Measurements from ENCODE around the gene ARHGEF39. TPM values are rescaled to one million over a fixed set of nuclear protein-coding genes. Genes with fewer than 3 reads are reported as not detected.

ARHGEF39 gene
- total RNA-seq, 1 donor from 2014 or later = 14.2 TPM

DNA sequence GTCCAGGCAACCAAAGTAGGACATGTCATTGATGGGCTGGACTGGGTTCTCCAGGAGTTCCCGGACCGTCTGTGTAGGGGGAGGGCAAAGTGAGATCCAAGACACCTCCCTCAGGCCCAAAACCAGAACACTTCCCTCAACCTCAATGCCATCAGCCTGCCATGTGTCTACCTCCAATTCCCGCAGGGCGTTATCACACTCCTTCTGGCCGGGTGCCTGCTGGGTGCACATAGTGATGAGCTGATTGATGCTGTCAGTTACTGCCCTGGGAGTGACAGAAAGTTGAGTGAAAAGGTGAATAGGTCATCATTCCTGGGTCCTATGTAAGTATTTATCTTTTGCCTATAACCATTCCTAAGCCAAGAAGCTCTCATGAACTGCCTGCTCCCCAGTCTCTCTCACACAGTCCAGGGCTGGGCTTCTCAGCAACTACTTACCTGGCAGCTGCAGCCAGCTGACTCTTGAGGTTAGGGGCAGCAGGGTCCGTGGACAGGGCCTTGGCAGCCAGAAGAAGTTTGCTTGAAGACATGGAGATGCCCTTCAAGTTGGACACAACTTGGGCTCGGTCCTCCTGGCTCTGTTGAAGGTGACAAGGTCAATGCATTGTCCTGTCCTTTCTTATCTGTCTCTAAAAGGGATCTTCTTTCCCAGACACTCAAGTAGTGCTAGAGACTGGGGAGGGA lies 46.0 kb upstream of the ARHGEF39 start:
- TF ChIP-seq, protein P1, sequence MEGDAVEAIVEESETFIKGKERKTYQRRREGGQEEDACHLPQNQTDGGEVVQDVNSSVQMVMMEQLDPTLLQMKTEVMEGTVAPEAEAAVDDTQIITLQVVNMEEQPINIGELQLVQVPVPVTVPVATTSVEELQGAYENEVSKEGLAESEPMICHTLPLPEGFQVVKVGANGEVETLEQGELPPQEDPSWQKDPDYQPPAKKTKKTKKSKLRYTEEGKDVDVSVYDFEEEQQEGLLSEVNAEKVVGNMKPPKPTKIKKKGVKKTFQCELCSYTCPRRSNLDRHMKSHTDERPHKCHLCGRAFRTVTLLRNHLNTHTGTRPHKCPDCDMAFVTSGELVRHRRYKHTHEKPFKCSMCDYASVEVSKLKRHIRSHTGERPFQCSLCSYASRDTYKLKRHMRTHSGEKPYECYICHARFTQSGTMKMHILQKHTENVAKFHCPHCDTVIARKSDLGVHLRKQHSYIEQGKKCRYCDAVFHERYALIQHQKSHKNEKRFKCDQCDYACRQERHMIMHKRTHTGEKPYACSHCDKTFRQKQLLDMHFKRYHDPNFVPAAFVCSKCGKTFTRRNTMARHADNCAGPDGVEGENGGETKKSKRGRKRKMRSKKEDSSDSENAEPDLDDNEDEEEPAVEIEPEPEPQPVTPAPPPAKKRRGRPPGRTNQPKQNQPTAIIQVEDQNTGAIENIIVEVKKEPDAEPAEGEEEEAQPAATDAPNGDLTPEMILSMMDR (conservative IDR thresholded peaks at IDR 0.05) = no peak
- no peaks in the 10 kb centered on the region for H3K9me3 Mint-ChIP-seq
- no peak overlapping the region for H3K4me3 Mint-ChIP-seq
- DNase-seq (ENCODE audit: extremely low spot score, unreplicated experiment) = no peak
- no peaks in the 10 kb centered on the region for H3K27me3 Mint-ChIP-seq
- H3K27ac Mint-ChIP-seq = no peak overlapping the region
- peaks cover 46% of the 10 kb centered on the region for H3K36me3 Mint-ChIP-seq
- no peaks in the 10 kb centered on the region for H3K4me1 Mint-ChIP-seq (ENCODE audit: unreplicated experiment)

DNA sequence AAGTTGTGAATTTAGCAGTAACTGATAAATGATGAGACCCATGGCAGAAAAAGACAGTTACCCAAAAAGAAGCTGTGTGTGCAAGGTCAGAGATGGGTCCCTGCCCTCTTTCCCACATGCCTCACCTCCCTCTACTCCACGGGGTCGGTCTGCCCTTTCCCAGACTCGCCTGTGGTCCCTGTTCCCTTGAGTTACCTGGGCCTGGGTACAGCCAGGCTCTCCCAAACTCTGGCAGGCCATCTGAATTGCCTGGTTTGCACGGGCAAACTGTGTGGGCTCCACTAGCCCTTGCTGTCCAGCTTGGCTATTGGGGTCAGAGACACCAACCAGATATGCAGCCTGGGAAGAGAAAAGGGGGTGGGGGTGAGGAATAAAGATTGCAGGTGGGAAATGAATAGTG lies 43.2 kb upstream of the ARHGEF39 start:
- Mint-ChIP-seq H3K4me1 (ENCODE audit: unreplicated experiment) (no peaks in the 10 kb centered on the region), H3K27ac (no peak overlapping the region), H3K9me3 (no peaks in the 10 kb centered on the region), H3K4me3 (no peak overlapping the region), H3K36me3 (peaks cover 40% of the 10 kb centered on the region), H3K27me3 (no peaks in the 10 kb centered on the region)
- DNase-seq (ENCODE audit: extremely low spot score, unreplicated experiment) = no peak
- TF ChIP-seq, protein P1 (conservative IDR thresholded peaks at IDR 0.05) = no peak

DNA sequence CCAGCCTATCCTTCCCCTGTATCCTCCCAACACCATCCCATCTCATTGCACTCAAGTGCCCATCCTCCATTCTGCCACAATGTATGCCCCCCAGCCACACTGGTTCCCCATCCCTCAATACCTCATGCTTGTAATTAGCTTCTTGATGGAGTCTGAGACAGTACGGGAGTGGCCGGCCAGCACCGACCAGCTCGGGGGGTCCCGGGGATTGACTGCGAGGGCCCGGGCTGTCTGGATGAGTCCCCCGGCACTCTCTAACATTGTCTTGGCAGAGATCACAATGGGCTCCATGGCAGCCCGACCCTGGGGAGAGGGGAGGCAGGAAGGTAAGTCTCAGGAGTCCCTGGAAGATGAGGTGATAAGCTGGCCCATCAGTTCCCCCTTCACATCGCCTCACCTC lies 42.0 kb upstream of the ARHGEF39 start:
- TF ChIP-seq, protein P1 (conservative IDR thresholded peaks at IDR 0.05) = no peak
- no peak overlapping the region for H3K4me3 Mint-ChIP-seq
- no peaks in the 10 kb centered on the region for H3K9me3 Mint-ChIP-seq
- peaks cover 46% of the 10 kb centered on the region for H3K36me3 Mint-ChIP-seq
- DNase-seq (ENCODE audit: extremely low spot score, unreplicated experiment) = no peak
- H3K27ac Mint-ChIP-seq = no peak overlapping the region
- H3K4me1 Mint-ChIP-seq (ENCODE audit: unreplicated experiment) = no peaks in the 10 kb centered on the region
- H3K27me3 Mint-ChIP-seq = no peaks in the 10 kb centered on the region

DNA sequence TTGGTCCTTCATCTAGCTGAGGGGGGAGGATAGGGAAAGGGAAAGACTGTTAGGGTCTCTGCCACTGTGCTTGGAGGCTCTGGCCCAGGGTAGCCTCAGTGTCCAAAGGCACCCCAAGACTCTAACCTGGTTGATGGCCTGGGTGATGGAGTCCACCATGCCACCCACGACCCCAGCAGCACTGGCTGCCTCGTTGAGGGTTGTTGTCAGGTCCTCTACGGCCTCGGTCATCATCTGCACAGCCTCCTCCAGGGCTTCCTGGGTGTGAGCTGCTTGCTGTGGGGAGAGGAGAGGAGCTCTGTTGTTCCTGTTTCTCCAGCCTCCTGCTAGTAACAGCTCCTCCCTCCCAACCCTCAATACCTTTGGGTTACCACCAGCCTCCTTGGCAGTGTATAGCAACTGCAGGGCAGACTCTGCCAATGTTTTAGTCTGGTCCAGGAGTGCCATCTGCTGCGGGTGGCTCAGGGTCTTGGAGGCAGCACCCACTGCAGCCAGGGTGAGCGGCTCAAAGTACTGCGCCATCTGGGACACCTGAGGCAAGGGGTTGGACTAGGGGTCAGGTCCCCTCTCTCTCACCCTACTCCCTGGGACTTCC lies 40.9 kb upstream of the ARHGEF39 start:
- Mint-ChIP-seq H3K9me3 (no peaks in the 10 kb centered on the region), H3K27ac (no peak overlapping the region), H3K36me3 (peaks cover 45% of the 10 kb centered on the region), H3K4me1 (ENCODE audit: unreplicated experiment) (no peaks in the 10 kb centered on the region), H3K27me3 (no peaks in the 10 kb centered on the region), H3K4me3 (no peak overlapping the region)
- TF ChIP-seq, protein P1 (conservative IDR thresholded peaks at IDR 0.05) = no peak
- no peak for DNase-seq (ENCODE audit: extremely low spot score, unreplicated experiment)

DNA sequence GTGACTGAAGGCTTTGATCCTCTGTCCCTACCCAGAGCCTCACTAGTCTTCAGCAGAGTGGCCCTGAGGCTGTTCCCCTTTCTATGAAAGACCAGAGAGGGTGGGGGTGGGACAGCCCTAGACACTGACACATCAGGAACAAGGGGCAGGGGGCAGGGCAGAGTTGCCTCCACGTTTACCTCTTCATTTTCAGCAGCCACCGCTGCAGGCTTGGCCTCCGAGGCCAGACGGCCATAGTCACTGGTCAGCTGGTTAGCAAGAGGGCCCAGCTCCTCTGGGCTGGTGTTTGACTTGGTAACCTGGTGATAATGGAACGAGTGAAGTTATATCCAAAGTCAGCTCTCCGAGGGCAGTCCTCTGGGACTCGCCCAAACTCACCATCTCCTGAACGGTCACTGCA lies 40.4 kb upstream of the ARHGEF39 start:
- Mint-ChIP-seq H3K4me1 (ENCODE audit: unreplicated experiment) (no peaks in the 10 kb centered on the region), H3K9me3 (no peaks in the 10 kb centered on the region), H3K36me3 (peaks cover 40% of the 10 kb centered on the region), H3K4me3 (no peak overlapping the region), H3K27me3 (no peaks in the 10 kb centered on the region), H3K27ac (no peak overlapping the region)
- DNase-seq (ENCODE audit: extremely low spot score, unreplicated experiment) = no peak
- TF ChIP-seq, protein P1 (conservative IDR thresholded peaks at IDR 0.05) = no peak

All from type B pancreatic cell (in vitro differentiated cells).